ENCODE results near the gene MYO1A. TPM values are rescaled to one million over a fixed set of nuclear protein-coding genes. Genes with fewer than 3 reads are reported as not detected.
A peak's percentile ranks its signal among the peaks of the same experiment; 100 is the strongest.

Gene MYO1A
- total and polyA plus RNA-seq, 4 donors, result 0.03 to 0.28 (median 0.08) TPM; not detected in 1

- TF ChIP-seq GABPA (IDR thresholded peaks at IDR 0.05 in 1 of 2, conservative IDR thresholded peaks at IDR 0.05 in 1 of 2) (no peak), HNF4G (IDR thresholded peaks at IDR 0.05) (no peak), RXRA (IDR thresholded peaks at IDR 0.05) (no peak)
- H3K36me3 ChIP-seq (ENCODE audit: control insufficient read depth in 4 of 4, insufficient read depth in 3 of 4, low read depth in 1 of 4, low read length in 3 of 4), result peaks cover 13 to 66% (median 48%) of the 10 kb centered on the region in 4 donors
- peaks cover 6 to 32% (median 11%) of the 10 kb centered on the region in 4 donors for H3K4me1 ChIP-seq (ENCODE audit: control insufficient read depth in 4 of 4, insufficient read depth in 4 of 4, low read length in 3 of 4)
- H3K9ac ChIP-seq (ENCODE audit: low read depth in 1 of 2, low read length in 2 of 2), result no peak overlapping the region
- DNase-seq (ENCODE audit: low spot score), result no peak
- 86% methylated on average over 6 of the region's 6 CpGs for WGBS
- H3K27ac ChIP-seq (ENCODE audit: low read depth in 1 of 2, low read length in 2 of 2), result no peak overlapping the region
- H3K9me3 ChIP-seq (ENCODE audit: control insufficient read depth in 4 of 4, low read length in 3 of 4), result no peaks in the 10 kb centered on the region
- H3K27me3 ChIP-seq (ENCODE audit: control insufficient read depth in 4 of 4, insufficient read depth in 4 of 4, low read length in 3 of 4), result no peaks in the 10 kb centered on the region
- H3K4me3 ChIP-seq (ENCODE audit: low read depth in 1 of 3, low read length in 3 of 3), result no peak overlapping the region
These were observed 46.2 kb upstream of the MYO1A start for GRCh38 chr12:57096099-57096572.

- no peaks in the 10 kb centered on the region for H3K9me3 ChIP-seq (ENCODE audit: control insufficient read depth in 4 of 4, low read length in 3 of 4)
- H3K36me3 ChIP-seq (ENCODE audit: control insufficient read depth in 4 of 4, insufficient read depth in 3 of 4, low read depth in 1 of 4, low read length in 3 of 4), result peaks cover 13 to 68% (median 48%) of the 10 kb centered on the region in 4 donors
- 95% methylated on average over 3 of the region's 3 CpGs for WGBS
- no peak overlapping the region for H3K27ac ChIP-seq (ENCODE audit: low read depth in 1 of 2, low read length in 2 of 2)
- no peaks in the 10 kb centered on the region for H3K27me3 ChIP-seq (ENCODE audit: control insufficient read depth in 4 of 4, insufficient read depth in 4 of 4, low read length in 3 of 4)
- no peak for TF ChIP-seq MAX (IDR thresholded peaks at IDR 0.05)
- no peak for TF ChIP-seq EGR1 (IDR thresholded peaks at IDR 0.05; ENCODE audit: low read depth in 2 of 2)
- TF ChIP-seq, protein P1, sequence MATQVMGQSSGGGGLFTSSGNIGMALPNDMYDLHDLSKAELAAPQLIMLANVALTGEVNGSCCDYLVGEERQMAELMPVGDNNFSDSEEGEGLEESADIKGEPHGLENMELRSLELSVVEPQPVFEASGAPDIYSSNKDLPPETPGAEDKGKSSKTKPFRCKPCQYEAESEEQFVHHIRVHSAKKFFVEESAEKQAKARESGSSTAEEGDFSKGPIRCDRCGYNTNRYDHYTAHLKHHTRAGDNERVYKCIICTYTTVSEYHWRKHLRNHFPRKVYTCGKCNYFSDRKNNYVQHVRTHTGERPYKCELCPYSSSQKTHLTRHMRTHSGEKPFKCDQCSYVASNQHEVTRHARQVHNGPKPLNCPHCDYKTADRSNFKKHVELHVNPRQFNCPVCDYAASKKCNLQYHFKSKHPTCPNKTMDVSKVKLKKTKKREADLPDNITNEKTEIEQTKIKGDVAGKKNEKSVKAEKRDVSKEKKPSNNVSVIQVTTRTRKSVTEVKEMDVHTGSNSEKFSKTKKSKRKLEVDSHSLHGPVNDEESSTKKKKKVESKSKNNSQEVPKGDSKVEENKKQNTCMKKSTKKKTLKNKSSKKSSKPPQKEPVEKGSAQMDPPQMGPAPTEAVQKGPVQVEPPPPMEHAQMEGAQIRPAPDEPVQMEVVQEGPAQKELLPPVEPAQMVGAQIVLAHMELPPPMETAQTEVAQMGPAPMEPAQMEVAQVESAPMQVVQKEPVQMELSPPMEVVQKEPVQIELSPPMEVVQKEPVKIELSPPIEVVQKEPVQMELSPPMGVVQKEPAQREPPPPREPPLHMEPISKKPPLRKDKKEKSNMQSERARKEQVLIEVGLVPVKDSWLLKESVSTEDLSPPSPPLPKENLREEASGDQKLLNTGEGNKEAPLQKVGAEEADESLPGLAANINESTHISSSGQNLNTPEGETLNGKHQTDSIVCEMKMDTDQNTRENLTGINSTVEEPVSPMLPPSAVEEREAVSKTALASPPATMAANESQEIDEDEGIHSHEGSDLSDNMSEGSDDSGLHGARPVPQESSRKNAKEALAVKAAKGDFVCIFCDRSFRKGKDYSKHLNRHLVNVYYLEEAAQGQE (IDR thresholded peaks at IDR 0.05), result no peak
- TF ChIP-seq TAF1 (conservative IDR thresholded peaks at IDR 0.05), result no peak
- no peak for TF ChIP-seq HNF4G (IDR thresholded peaks at IDR 0.05)
- peaks cover 6 to 39% (median 18%) of the 10 kb centered on the region in 4 donors for H3K4me1 ChIP-seq (ENCODE audit: control insufficient read depth in 4 of 4, insufficient read depth in 4 of 4, low read length in 3 of 4)
- DNase-seq (ENCODE audit: low spot score), result no peak
- H3K9ac ChIP-seq (ENCODE audit: low read depth in 1 of 2, low read length in 2 of 2), result no peak overlapping the region
- H3K4me3 ChIP-seq (ENCODE audit: low read depth in 1 of 3, low read length in 3 of 3), result no peak overlapping the region
These were observed 45.5 kb upstream of the MYO1A start for GRCh38 chr12:57095440-57095839.

DNA sequence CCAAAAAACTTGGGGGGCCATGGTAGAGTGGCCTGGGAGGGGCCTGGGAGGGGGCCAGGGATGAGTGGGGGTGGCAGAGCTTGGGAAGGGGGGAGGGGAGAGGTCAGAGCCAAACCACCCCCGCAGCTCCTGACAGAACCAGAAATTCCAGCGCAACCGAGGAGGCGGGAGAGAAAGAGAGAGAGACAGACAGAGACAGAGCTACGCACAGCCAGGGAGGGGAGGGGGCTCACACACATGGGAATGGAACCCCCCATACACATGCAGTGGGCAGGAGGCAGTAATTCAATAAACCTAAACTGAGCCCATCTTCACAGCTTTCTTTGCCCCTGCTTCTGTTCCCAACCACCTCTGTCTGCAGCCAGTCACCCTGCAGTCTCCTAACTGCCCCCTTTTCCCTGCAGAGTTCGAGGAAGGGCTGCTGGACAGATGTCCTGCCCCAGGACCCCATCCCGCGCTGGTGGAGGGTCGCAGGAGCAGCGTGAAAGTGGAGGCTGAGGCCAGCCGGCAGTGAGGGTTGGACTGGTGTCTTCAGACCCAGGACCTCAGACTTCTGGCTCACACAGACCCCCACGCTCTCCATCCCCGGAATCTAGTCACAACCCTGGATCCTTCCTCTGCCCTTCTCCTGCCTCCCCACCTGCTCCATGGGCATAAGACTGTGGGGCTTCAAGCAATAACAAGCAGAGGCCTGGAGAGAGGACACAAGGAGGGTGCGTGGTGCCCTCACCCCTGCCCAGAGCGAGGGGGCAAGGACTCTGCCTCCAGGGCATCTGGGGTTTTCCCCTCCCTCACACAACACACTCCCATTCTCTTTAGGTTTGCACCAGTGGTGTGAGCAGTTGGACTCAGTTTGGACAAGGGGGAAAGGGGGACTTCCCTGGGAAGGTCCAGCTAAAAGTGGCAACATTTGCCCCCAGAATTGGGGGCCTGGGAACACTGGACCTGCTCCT lies 44.6 kb upstream of the MYO1A start:
- H3K27me3 ChIP-seq (ENCODE audit: control insufficient read depth in 4 of 4, insufficient read depth in 4 of 4, low read length in 3 of 4), result no peaks in the 10 kb centered on the region
- H3K27ac ChIP-seq (ENCODE audit: low read depth in 1 of 2, low read length in 2 of 2), result peak overlapping the region; percentile 42 to 83
- peak overlapping the region in 1 of 2 donors; percentile 48 for H3K9ac ChIP-seq (ENCODE audit: low read depth in 1 of 2, low read length in 2 of 2)
- peaks cover 6 to 47% (median 21%) of the 10 kb centered on the region in 4 donors for H3K4me1 ChIP-seq (ENCODE audit: control insufficient read depth in 4 of 4, insufficient read depth in 4 of 4, low read length in 3 of 4)
- no peak for TF ChIP-seq JUND (IDR thresholded peaks at IDR 0.05)
- peak in 1 of 2 donors; percentile 0 for TF ChIP-seq EGR1 (IDR thresholded peaks at IDR 0.05; ENCODE audit: low read depth in 2 of 2)
- no peak for TF ChIP-seq CTCF (IDR thresholded peaks at IDR 0.05; ENCODE audit: low read depth, low read length, missing input control)
- no peak for TF ChIP-seq MAX (IDR thresholded peaks at IDR 0.05)
- TF ChIP-seq GABPA (IDR thresholded peaks at IDR 0.05 in 1 of 2, conservative IDR thresholded peaks at IDR 0.05 in 1 of 2), result no peak
- no peak overlapping the region for H3K4me3 ChIP-seq (ENCODE audit: low read depth in 1 of 3, low read length in 3 of 3)
- H3K36me3 ChIP-seq (ENCODE audit: control insufficient read depth in 4 of 4, insufficient read depth in 3 of 4, low read depth in 1 of 4, low read length in 3 of 4), result peaks cover 13 to 61% (median 44%) of the 10 kb centered on the region in 4 donors
- 66% methylated on average over 15 of the region's 15 CpGs for WGBS
- DNase-seq (ENCODE audit: low spot score), result no peak
- no peaks in the 10 kb centered on the region for H3K9me3 ChIP-seq (ENCODE audit: control insufficient read depth in 4 of 4, low read length in 3 of 4)
